ENCODE measurements around the gene UGT1A7.
"Not testable (repeated sequence)": the region's sequence is repeated elsewhere in the genome, so short reads cannot be mapped to it uniquely, and the experiment has no call there.

UGT1A7 gene

GRCh38 chr2:233681521-233682099 is at the start of gene UGT1A7:
Gene UGT1A7, plus strand, starts transcription at chr2:233681901. Its CDS starts 37 bp downstream, at chr2:233681938.
- 100% methylated on average over 2 of the region's 5 CpGs for WGBS (ENCODE audit: insufficient coverage, insufficient read length)
- H3K36me3 ChIP-seq (ENCODE audit: control insufficient read depth, insufficient read depth, low read length), result no peaks in the 10 kb centered on the region
- no peaks in the 10 kb centered on the region for H3K9me3 ChIP-seq (ENCODE audit: control insufficient read depth, insufficient read depth, low read length)
- no peak for DNase-seq (ENCODE audit: low read depth, low spot score)
- no peak within 1 kb of the TSS for H3K4me3 ChIP-seq (ENCODE audit: low read length)
- no peaks in the 10 kb centered on the region for H3K4me1 ChIP-seq (ENCODE audit: control insufficient read depth, insufficient read depth, low read length)
- no peaks in the 10 kb centered on the region for H3K27me3 ChIP-seq (ENCODE audit: control insufficient read depth, insufficient read depth, low read length)
- H3K27ac ChIP-seq (ENCODE audit: low read length), result no peak within 1 kb of the TSS

- H3K36me3 ChIP-seq (ENCODE audit: control insufficient read depth, insufficient read depth, low read length); H3K4me1 ChIP-seq (ENCODE audit: control insufficient read depth, insufficient read depth, low read length); DNase-seq (ENCODE audit: low read depth, low spot score); H3K9me3 ChIP-seq (ENCODE audit: control insufficient read depth, insufficient read depth, low read length); H3K27me3 ChIP-seq (ENCODE audit: control insufficient read depth, insufficient read depth, low read length); H3K27ac ChIP-seq (ENCODE audit: low read length); H3K4me3 ChIP-seq (ENCODE audit: low read length): not testable (repeated sequence)
- no CpG with 5 or more reads among the region's 10 CpGs for WGBS (ENCODE audit: insufficient coverage, insufficient read length)
These were observed 45.4 kb upstream of the UGT1A7 start, which contains the start of gene UGT1A10 for GRCh38 chr2:233636306-233636705. Gene UGT1A10, plus strand, starts transcription at chr2:233636448. Its CDS starts 75 bp downstream, at chr2:233636523.

- no peaks in the 10 kb centered on the region for H3K9me3 ChIP-seq (ENCODE audit: control insufficient read depth, insufficient read depth, low read length)
- H3K27me3 ChIP-seq (ENCODE audit: control insufficient read depth, insufficient read depth, low read length), result no peaks in the 10 kb centered on the region
- no peaks in the 10 kb centered on the region for H3K4me1 ChIP-seq (ENCODE audit: control insufficient read depth, insufficient read depth, low read length)
- no peaks in the 10 kb centered on the region for H3K36me3 ChIP-seq (ENCODE audit: control insufficient read depth, insufficient read depth, low read length)
- no peak for DNase-seq (ENCODE audit: low read depth, low spot score)
- H3K27ac ChIP-seq (ENCODE audit: low read length), result no peak overlapping the region
- no CpG with 5 or more reads among the region's 5 CpGs for WGBS (ENCODE audit: insufficient coverage, insufficient read length)
- H3K4me3 ChIP-seq (ENCODE audit: low read length), result no peak overlapping the region
These were observed 42.9 kb upstream of the UGT1A7 start for GRCh38 chr2:233638836-233639235.

GRCh38 chr2:233639860-233640259 is 41.8 kb upstream of the UGT1A7 start:
- no peaks in the 10 kb centered on the region for H3K36me3 ChIP-seq (ENCODE audit: control insufficient read depth, insufficient read depth, low read length)
- no peaks in the 10 kb centered on the region for H3K4me1 ChIP-seq (ENCODE audit: control insufficient read depth, insufficient read depth, low read length)
- DNase-seq (ENCODE audit: low read depth, low spot score), result no peak

GRCh38 chr2:233643128-233643527 is 38.6 kb upstream of the UGT1A7 start:
- peak; percentile 16 for DNase-seq (ENCODE audit: low read depth, low spot score)
- no peaks in the 10 kb centered on the region for H3K36me3 ChIP-seq (ENCODE audit: control insufficient read depth, insufficient read depth, low read length)
- no peak overlapping the region for H3K4me3 ChIP-seq (ENCODE audit: low read length)
- no peak overlapping the region for H3K27ac ChIP-seq (ENCODE audit: low read length)
- H3K4me1 ChIP-seq (ENCODE audit: control insufficient read depth, insufficient read depth, low read length), result no peaks in the 10 kb centered on the region
- H3K9me3 ChIP-seq (ENCODE audit: control insufficient read depth, insufficient read depth, low read length), result no peaks in the 10 kb centered on the region; the same call in 1 of the 2 replicates
- WGBS (ENCODE audit: insufficient coverage, insufficient read length), result no CpG with 5 or more reads among the region's 1 CpG
- H3K27me3 ChIP-seq (ENCODE audit: control insufficient read depth, insufficient read depth, low read length), result no peaks in the 10 kb centered on the region

More at GRCh38 chr2:233639860-233640259, 41.8 kb upstream of the UGT1A7 start:
- H3K4me3 ChIP-seq (ENCODE audit: low read length), result no peak overlapping the region
- no peak overlapping the region for H3K27ac ChIP-seq (ENCODE audit: low read length)
- no peaks in the 10 kb centered on the region for H3K9me3 ChIP-seq (ENCODE audit: control insufficient read depth, insufficient read depth, low read length)
- no peaks in the 10 kb centered on the region for H3K27me3 ChIP-seq (ENCODE audit: control insufficient read depth, insufficient read depth, low read length)

- not testable (repeated sequence) for H3K4me3 ChIP-seq (ENCODE audit: low read length); DNase-seq (ENCODE audit: low read depth, low spot score); H3K4me1 ChIP-seq (ENCODE audit: control insufficient read depth, insufficient read depth, low read length); H3K27ac ChIP-seq (ENCODE audit: low read length); H3K9me3 ChIP-seq (ENCODE audit: control insufficient read depth, insufficient read depth, low read length); H3K36me3 ChIP-seq (ENCODE audit: control insufficient read depth, insufficient read depth, low read length); H3K27me3 ChIP-seq (ENCODE audit: control insufficient read depth, insufficient read depth, low read length)
- no CpG with 5 or more reads among the region's 3 CpGs for WGBS (ENCODE audit: insufficient coverage, insufficient read length)
These were observed 35.7 kb upstream of the UGT1A7 start for GRCh38 chr2:233646033-233646432.

GRCh38 chr2:233650981-233651380 is 30.7 kb upstream of the UGT1A7 start:
- no peak overlapping the region for H3K4me3 ChIP-seq (ENCODE audit: low read length)
- H3K27ac ChIP-seq (ENCODE audit: low read length), result no peak overlapping the region
- no CpG with 5 or more reads among the region's 4 CpGs for WGBS (ENCODE audit: insufficient coverage, insufficient read length)
- no peaks in the 10 kb centered on the region for H3K27me3 ChIP-seq (ENCODE audit: control insufficient read depth, insufficient read depth, low read length)
- no peaks in the 10 kb centered on the region for H3K36me3 ChIP-seq (ENCODE audit: control insufficient read depth, insufficient read depth, low read length)
- DNase-seq (ENCODE audit: low read depth, low spot score), result no peak
- H3K9me3 ChIP-seq (ENCODE audit: control insufficient read depth, insufficient read depth, low read length), result no peaks in the 10 kb centered on the region; the same call in 1 of the 2 replicates
- H3K4me1 ChIP-seq (ENCODE audit: control insufficient read depth, insufficient read depth, low read length), result no peaks in the 10 kb centered on the region

- no peak overlapping the region for H3K27ac ChIP-seq (ENCODE audit: low read length)
- WGBS (ENCODE audit: insufficient coverage, insufficient read length), result no CpG with 5 or more reads among the region's 2 CpGs
These were observed 30.3 kb upstream of the UGT1A7 start for GRCh38 chr2:233651430-233651829.

GRCh38 chr2:233654501-233654900 is 27.2 kb upstream of the UGT1A7 start:
- Histone ChIP-seq H3K27ac (ENCODE audit: low read length) (no peak overlapping the region), H3K4me3 (ENCODE audit: low read length) (no peak overlapping the region), H3K9me3 (ENCODE audit: control insufficient read depth, insufficient read depth, low read length) (no peaks in the 10 kb centered on the region), H3K36me3 (ENCODE audit: control insufficient read depth, insufficient read depth, low read length) (no peaks in the 10 kb centered on the region), H3K4me1 (ENCODE audit: control insufficient read depth, insufficient read depth, low read length) (no peaks in the 10 kb centered on the region), H3K27me3 (ENCODE audit: control insufficient read depth, insufficient read depth, low read length) (no peaks in the 10 kb centered on the region)
- no peak for DNase-seq (ENCODE audit: low read depth, low spot score)
- WGBS (ENCODE audit: insufficient coverage, insufficient read length), result no CpG with 5 or more reads among the region's 6 CpGs

More at GRCh38 chr2:233651430-233651829, 30.3 kb upstream of the UGT1A7 start:
- Histone ChIP-seq H3K4me1 (ENCODE audit: control insufficient read depth, insufficient read depth, low read length) (no peaks in the 10 kb centered on the region), H3K4me3 (ENCODE audit: low read length) (no peak overlapping the region), H3K9me3 (ENCODE audit: control insufficient read depth, insufficient read depth, low read length) (no peaks in the 10 kb centered on the region), H3K27me3 (ENCODE audit: control insufficient read depth, insufficient read depth, low read length) (no peaks in the 10 kb centered on the region), H3K36me3 (ENCODE audit: control insufficient read depth, insufficient read depth, low read length) (no peaks in the 10 kb centered on the region)
- DNase-seq (ENCODE audit: low read depth, low spot score), result no peak

GRCh38 chr2:233655043-233655442 is 26.7 kb upstream of the UGT1A7 start:
- no CpG with 5 or more reads among the region's 1 CpG for WGBS (ENCODE audit: insufficient coverage, insufficient read length)
- no peaks in the 10 kb centered on the region for H3K27me3 ChIP-seq (ENCODE audit: control insufficient read depth, insufficient read depth, low read length)
- no peaks in the 10 kb centered on the region for H3K36me3 ChIP-seq (ENCODE audit: control insufficient read depth, insufficient read depth, low read length)
- H3K9me3 ChIP-seq (ENCODE audit: control insufficient read depth, insufficient read depth, low read length), result no peaks in the 10 kb centered on the region
- H3K27ac ChIP-seq (ENCODE audit: low read length), result no peak overlapping the region
- no peak overlapping the region for H3K4me3 ChIP-seq (ENCODE audit: low read length)
- no peak for DNase-seq (ENCODE audit: low read depth, low spot score)
- no peaks in the 10 kb centered on the region for H3K4me1 ChIP-seq (ENCODE audit: control insufficient read depth, insufficient read depth, low read length)

GRCh38 chr2:233655943-233656342 is 25.8 kb upstream of the UGT1A7 start:
- H3K4me1 ChIP-seq (ENCODE audit: control insufficient read depth, insufficient read depth, low read length); H3K27me3 ChIP-seq (ENCODE audit: control insufficient read depth, insufficient read depth, low read length); H3K27ac ChIP-seq (ENCODE audit: low read length); H3K36me3 ChIP-seq (ENCODE audit: control insufficient read depth, insufficient read depth, low read length); H3K9me3 ChIP-seq (ENCODE audit: control insufficient read depth, insufficient read depth, low read length); DNase-seq (ENCODE audit: low read depth, low spot score); H3K4me3 ChIP-seq (ENCODE audit: low read length): not testable (repeated sequence)
- WGBS (ENCODE audit: insufficient coverage, insufficient read length), result no CpG with 5 or more reads among the region's 3 CpGs
